Kidney capillary endothelial cell (primary cell): ENCODE measurements around the gene CNPY1.
"Not testable (repeated sequence)": the region's sequence is repeated elsewhere in the genome, so short reads cannot be mapped to it uniquely, and the experiment has no call there.

Experiments
- DNase-seq: peaks from one replicate; pipeline ENCODE4 v3.0.0-alpha.2; 2018; ENCODE audit warnings: low spot score

Gene CNPY1

GRCh38 chr7:155578016-155578415, 31.7 kb upstream of the CNPY1 start:
- DNase-seq, result no peak

DNA sequence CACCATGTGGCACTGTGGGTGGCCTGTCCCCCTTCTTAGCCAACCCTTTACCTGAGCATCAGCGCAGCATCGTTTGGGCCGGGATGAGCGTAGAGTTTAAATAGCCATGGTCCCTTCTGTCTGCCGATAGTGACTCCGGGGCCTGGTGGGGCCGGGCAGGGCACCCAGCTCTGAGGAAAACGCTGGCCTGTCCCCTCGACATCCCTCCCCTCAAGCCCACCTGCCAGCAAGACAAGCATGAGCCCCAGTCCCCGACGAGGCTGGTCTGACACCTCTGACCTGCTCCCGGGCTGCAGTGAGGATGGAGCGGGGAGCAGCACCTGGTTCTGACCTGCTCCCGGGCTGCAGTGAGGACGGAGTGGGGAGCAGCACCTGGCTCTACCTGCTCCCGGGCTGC, 31.1 kb upstream of the CNPY1 start:
- DNase-seq, result no peak

DNA sequence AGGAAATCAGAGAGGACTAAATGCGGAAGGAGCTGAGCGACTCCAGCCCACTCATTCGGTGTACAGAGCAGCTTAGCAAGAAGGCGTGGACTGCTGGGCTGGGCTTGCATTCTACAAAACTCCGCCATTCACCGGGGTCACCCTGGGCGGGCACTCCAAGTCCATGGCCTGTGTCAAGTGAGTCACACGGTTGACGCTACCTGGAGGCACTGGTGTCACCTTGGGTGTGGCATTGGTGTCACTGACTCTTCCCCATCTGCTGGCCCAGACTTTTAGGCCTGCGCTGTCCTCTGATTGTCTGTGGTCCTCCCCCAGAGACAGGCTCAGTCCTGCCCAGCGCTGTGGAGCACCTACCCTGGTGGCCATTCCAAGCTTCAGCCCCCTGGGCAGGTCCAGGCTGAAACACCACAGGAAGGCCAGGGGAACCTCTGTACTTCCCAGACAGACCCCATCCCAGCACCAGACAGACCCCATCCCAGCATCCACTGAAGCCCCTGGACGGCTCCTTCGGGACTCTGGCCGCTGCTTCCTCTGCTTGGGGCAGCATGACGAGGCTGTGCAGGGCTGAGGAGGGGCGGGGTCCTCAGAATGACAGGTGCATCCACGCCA, 30.6 kb upstream of the CNPY1 start:
- no peak for DNase-seq

- DNase-seq, result no peak
Observed at GRCh38 chr7:155576416-155576815, 30.1 kb upstream of the CNPY1 start.

GRCh38 chr7:155574556-155575290, 28.4 kb upstream of the CNPY1 start:
- no peak for DNase-seq

DNA sequence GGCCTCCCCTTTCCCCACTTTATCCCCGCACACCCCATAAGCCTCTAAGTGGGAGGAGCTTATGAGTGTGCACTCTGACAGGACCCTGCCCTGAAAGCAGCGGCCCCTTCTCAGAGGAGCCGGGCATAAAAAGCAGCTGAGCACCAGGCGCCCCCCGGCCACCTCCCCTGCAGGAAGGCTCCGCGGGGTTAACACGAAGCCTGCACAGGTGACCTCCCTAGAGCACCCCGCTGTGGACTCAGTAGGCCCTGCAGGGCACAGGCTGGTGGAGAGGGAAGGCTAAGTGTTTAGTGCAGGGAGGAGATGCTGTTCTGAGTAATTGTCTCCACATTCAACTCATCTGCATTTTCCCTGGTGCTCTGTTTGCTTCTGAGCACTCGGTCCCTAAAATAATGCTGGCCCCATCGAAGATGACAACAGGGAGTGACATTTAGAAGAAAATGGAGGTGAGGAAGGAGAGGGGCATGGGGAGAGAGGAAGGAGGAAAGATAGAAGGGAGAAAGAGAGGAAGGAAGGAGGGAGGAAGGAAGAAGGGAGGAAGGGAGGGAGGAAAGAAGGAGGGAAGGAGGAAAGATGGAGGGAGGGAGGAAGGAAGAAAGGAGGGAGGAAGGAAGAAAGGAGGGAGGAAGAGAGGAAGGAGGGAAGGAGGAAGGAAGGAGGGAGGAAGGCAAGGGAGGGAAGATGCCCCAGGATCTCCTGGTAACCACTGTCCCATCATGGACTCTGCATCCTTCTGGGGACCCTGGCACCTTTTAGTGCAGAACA, 25.4 kb upstream of the CNPY1 start:
- no peak for DNase-seq

DNA sequence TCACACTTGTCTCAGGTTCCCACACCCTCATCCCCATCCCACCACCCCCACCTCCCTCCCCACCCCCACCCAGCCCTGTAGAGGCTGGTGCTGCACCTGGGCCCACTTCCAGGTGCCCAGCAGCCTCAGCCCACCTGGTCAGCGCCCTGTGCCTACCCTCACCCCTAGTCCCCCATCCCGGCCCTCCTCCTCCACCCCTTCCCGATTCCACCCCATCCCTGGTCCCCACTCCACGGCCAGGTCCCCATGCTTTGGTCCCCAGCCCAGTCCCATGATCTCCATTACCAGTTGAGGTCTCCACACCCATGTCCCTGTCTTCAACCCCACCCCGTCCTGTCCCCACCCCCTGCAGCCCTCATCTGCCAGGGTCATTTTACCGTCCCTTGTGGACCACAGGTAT, 24.6 kb upstream of the CNPY1 start:
- no peak for DNase-seq

- DNase-seq, result no peak
Observed at GRCh38 chr7:155570171-155570958, 24.0 kb upstream of the CNPY1 start.

DNA sequence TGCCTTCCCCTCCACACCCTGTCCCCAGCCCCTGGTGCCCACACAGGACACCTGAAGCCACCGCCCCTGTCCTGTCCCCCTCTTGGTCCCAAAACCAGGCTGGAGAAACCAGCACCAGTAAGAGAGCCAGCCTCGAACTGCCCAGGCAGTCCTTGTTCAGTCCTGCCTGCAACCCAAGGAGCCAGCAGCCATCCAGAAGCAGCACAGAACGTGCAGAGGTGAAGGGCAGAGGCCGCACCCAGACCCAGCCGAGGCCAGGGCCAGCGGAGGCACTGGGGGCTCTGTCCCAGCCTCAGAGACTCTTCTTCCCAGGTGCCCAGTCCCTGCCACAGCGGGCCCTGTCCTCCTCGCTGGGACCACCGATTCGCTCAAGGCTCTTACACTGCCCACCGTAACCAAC, 23.3 kb upstream of the CNPY1 start:
- no peak for DNase-seq

DNA sequence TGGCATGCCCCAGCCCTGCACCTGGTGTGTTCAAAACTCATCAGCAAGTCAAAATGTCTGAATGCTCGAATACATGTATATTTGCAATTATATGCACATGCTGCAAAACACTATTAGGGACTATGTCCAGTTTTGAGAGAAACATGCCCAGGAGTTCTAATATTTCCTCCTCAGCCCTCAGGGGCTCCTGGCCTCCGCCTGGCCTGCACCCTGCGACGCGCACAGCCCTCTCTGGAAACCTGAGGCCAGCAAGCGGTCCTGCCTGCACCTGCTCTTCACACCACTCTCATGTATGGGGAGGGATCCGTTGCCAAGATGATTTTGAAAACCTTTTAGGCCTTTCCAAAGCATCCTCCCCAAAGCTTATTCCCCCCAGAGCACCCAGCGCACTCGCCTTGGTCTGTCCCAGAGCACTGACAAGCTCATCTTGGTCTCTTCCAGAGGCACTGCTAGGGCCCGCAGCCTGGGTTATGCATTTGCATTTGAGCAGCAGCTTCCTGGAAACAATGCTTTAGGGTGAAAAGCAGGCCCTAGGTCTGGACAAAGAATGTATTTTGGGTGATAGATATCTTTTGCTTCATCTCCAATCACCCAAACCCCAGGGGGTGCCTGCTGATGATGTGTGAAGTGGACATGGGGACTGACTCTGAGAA, 22.6 kb upstream of the CNPY1 start:
- no peak for DNase-seq

DNA sequence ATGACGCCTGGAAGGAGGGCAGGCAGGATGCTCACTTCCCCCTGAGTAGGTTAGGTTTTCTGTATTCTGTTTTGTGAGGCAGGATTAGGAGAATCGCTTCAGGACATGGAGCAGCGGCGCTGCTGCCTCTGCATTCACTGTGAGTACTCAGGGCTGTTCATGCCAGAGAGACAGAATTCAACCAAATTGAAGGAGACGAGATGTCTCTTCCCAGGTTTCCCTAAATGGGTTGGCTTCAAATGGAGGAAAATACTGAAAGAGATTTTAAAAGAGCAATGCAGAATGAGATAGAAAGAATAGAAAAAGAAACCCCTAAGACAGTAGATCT, 21.9 kb upstream of the CNPY1 start:
- no peak for DNase-seq

GRCh38 chr7:155567646-155568332, 21.4 kb upstream of the CNPY1 start:
- no peak for DNase-seq

GRCh38 chr7:155566011-155566836, 19.9 kb upstream of the CNPY1 start:
- DNase-seq, result no peak

- DNase-seq, result no peak
Observed at GRCh38 chr7:155565596-155565995, 19.2 kb upstream of the CNPY1 start.

DNA sequence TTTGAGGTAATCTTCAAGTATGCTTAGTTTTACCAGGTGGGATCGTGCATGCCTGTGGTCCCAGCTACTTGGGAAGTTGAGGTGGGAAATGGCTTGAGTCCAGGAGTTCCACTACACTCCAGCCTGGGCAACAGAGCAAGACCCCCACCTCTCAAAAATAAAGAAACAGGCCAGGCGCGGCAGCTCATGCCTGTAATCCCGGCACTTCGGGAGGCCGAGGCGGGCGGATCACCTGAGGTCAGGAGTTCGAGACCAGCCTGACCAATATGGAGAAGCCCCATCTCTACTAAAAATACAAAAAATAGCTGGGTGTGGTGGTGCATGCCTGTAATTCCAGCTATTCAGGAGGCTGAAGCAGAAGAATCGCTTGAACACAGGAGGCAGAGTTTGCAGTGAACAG, 16.6 kb upstream of the CNPY1 start:
- DNase-seq, result not testable (repeated sequence)

GRCh38 chr7:155562106-155562505, 15.7 kb upstream of the CNPY1 start:
- no peak for DNase-seq

DNA sequence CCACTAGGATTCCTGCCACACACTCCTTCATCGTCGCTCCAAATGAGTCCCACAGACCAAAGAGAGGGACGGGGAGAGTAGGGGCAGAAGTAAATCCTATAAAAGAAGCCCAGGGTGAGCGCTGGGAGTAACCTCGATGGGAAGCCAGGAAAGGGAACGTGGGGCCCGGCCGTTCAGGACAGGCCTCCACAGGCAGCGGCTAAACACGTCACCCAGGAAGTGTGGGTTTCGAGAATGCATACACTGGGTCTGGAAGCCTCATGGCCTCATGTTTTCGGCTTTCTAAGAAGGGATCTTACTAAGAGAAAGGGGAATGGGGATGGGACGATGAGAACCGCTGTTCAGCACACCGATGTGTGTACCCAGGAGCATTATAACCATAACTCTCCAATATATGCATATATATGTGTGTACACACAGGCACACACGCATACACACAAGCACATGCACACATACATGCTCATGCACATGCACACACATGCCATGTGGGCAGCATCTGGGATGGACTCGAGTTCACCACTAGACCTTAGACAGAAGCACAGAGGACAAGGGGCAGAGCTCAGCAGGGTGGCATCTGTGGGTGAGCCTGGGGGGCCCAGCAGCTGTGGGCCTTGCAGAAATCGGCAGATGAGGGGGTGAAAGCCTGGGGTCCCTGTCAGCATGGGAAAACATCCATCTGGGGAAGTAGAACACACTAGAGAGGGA, 14.8 kb upstream of the CNPY1 start:
- DNase-seq, result no peak

GRCh38 chr7:155560196-155560885, 14.0 kb upstream of the CNPY1 start:
- DNase-seq, result no peak

DNA sequence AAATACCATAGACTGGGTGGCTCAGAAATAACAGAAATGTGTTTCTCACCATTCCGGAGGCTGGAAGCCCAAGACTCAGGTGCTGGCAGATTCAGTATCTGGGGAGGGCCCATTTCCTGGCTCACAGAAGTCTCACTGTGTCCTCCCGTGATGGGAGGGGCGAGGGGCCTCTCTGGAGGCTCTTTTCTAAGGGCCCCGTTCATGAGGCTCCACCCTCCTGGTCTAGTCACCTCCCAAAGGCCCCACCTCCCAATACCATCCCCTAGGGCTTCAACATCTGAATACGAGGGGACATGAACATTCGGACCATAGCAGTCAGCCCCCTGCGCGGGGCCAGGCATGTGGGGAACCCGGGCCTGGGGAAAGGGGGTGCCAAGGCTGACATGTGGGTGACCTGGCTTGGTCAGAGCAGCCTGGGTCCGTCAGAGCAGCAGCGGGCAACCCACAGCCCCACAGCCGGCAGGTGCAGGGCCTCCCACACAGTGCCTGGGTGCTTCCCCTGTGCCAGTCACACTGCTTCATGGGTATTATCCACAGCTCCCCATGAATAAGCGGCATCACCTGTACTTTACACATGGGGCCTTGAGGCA, 13.3 kb upstream of the CNPY1 start:
- DNase-seq, result no peak
